GM08714 (cell line): ENCODE results near the gene KDM5A.
"Not testable (repeated sequence)": the region's sequence is repeated elsewhere in the genome, so short reads cannot be mapped to it uniquely, and the experiment has no call there.

ENCODE experiments used
- H3K4me3 ChIP-seq: fragments of 200-500 bp; sonication (Bioruptor generic); 2 replicates; pipeline ENCODE4 v1.5.1; 2014; ENCODE audit warnings: mild to moderate bottlenecking, low read length, inconsistent platforms
- ZNF274 ChIP-seq: IDR thresholded peaks from 2 replicates; pipeline ENCODE4 v1.6.1; 2012; ENCODE audit warnings: mild to moderate bottlenecking, low read depth, low read length

Gene KDM5A

GRCh38 chr12:238736-239398 lies 150.3 kb downstream of the KDM5A start:
- no peak overlapping the region for H3K4me3 ChIP-seq
- TF ChIP-seq ZNF274, result no peak

- no peak for TF ChIP-seq ZNF274
Observed at GRCh38 chr12:238116-238515, 151.0 kb downstream of the KDM5A start.

GRCh38 chr12:237026-237815 lies 151.9 kb downstream of the KDM5A start:
- no peak for TF ChIP-seq ZNF274
- H3K4me3 ChIP-seq, result no peak overlapping the region

More at GRCh38 chr12:238116-238515, 151.0 kb downstream of the KDM5A start:
- H3K4me3 ChIP-seq, result no peak overlapping the region

GRCh38 chr12:236445-236844 lies 152.7 kb downstream of the KDM5A start:
- no peak overlapping the region for H3K4me3 ChIP-seq
- no peak for TF ChIP-seq ZNF274

GRCh38 chr12:235967-236366 lies 153.2 kb downstream of the KDM5A start:
- not testable (repeated sequence) for H3K4me3 ChIP-seq

GRCh38 chr12:234891-235415 lies 154.2 kb downstream of the KDM5A start:
- H3K4me3 ChIP-seq, result no peak overlapping the region
- no peak for TF ChIP-seq ZNF274

- no peak for TF ChIP-seq ZNF274
- H3K4me3 ChIP-seq, result no peak overlapping the region
Observed at GRCh38 chr12:234019-234418, 155.1 kb downstream of the KDM5A start.

GRCh38 chr12:233615-233968 lies 155.5 kb downstream of the KDM5A start:
- no peak for TF ChIP-seq ZNF274
- no peak overlapping the region for H3K4me3 ChIP-seq

- no peak for TF ChIP-seq ZNF274
Observed at GRCh38 chr12:232731-233614, 156.1 kb downstream of the KDM5A start.

GRCh38 chr12:230925-231671 lies 158.0 kb downstream of the KDM5A start:
- no peak for TF ChIP-seq ZNF274
- no peak overlapping the region for H3K4me3 ChIP-seq

More at GRCh38 chr12:232731-233614, 156.1 kb downstream of the KDM5A start:
- no peak overlapping the region for H3K4me3 ChIP-seq
